SK-N-SH (cell line): ENCODE measurements around the gene TSGA10IP. TPM values are rescaled to one million over a fixed set of nuclear protein-coding genes. Genes with fewer than 3 reads are reported as not detected.

ENCODE experiments used
- CTCF ChIA-PET: fragments of 300-600, 350-600 bp; formaldehyde crosslinking; extraction: SDS; loops from one replicate; lab custom pipeline; 2021; lab: Yijun Ruan, JAX
- POLR2A ChIA-PET: fragments of 350-600 bp; sonication (Branson Sonifier 250); formaldehyde crosslinking; extraction: SDS; loops from one replicate; lab custom pipeline; 2020; ENCODE audit warnings: antibody characterized with exemption, inconsistent platforms; lab: Yijun Ruan, JAX
- DNase-seq: peaks from one replicate; pipeline ENCODE4 v3.0.0; 2012
- H2AFZ ChIP-seq: fragments of 200-600 bp; sonication (generic); 2 replicates; pipeline ENCODE4 v1.8.1; 2016; ENCODE audit warnings: antibody characterized with exemption, mild to moderate bottlenecking, low read depth
- H3F3A ChIP-seq: fragments of 200-600 bp; sonication (generic); replicated peaks from 2 replicates; pipeline ENCODE3; 2016; ENCODE audit warnings: antibody characterized with exemption, mild to moderate bottlenecking; ENCODE audit not compliant: insufficient read depth
- H3K27ac ChIP-seq, 2 experiments: fragments of 200-500 bp in 1 of 2; fragments of 200-600 bp in 1 of 2; sonication (Bioruptor generic) in 1 of 2; sonication (generic), shearing (Covaris generic) in 1 of 2; 2 replicates each; pipeline versions ENCODE4 v1.5.1 to v1.6.1; 2014 to 2016; ENCODE audit warnings: low read depth in 2 of 2, inconsistent platforms in 1 of 2, low read length in 1 of 2, mild to moderate bottlenecking in 1 of 2, mixed read lengths in 1 of 2
- H3K27me3 ChIP-seq: fragments of 200-600 bp; sonication (generic), shearing (Covaris generic); 2 replicates; pipeline ENCODE4 v1.6.1; 2016; ENCODE audit warnings: mixed run types; ENCODE audit not compliant: insufficient read depth
- H3K36me3 ChIP-seq, 2 experiments: fragments of 200-500 bp in 1 of 2; fragments of 200-600 bp in 1 of 2; sonication (Bioruptor generic) in 1 of 2; sonication (generic) in 1 of 2; replicated peaks in 1 of 2; 2 replicates each; pipeline versions ENCODE3 to v1.5.1; 2014 to 2016; ENCODE audit warnings: low read length in 1 of 2, mild to moderate bottlenecking in 1 of 2; ENCODE audit not compliant: insufficient read depth in 2 of 2, control insufficient read depth in 1 of 2
- H3K4me1 ChIP-seq, 2 experiments: fragments of 200-500 bp in 1 of 2; fragments of 200-600 bp in 1 of 2; sonication (Bioruptor generic) in 1 of 2; sonication (generic), shearing (Covaris generic) in 1 of 2; 2 replicates each; pipeline versions ENCODE4 v1.5.1 to v1.6.1; 2014 to 2016; ENCODE audit warnings: low read depth in 1 of 2, low read length in 1 of 2, mixed run types in 1 of 2; ENCODE audit not compliant: insufficient read depth in 2 of 2, control insufficient read depth in 1 of 2
- H3K4me2 ChIP-seq: fragments of 200-600 bp; sonication (generic), shearing (Covaris generic); 2 replicates; pipeline ENCODE4 v1.6.1; 2017; ENCODE audit warnings: mixed run types
- H3K4me3 ChIP-seq, 2 experiments: fragments of 200-500 bp in 1 of 2; fragments of 200-600 bp in 1 of 2; sonication (Bioruptor generic) in 1 of 2; sonication (generic), shearing (Covaris generic) in 1 of 2; 2 replicates each; pipeline versions ENCODE4 v1.5.1 to v1.8.1; 2014 to 2016; ENCODE audit warnings: low read depth in 2 of 2, inconsistent platforms in 1 of 2, low read length in 1 of 2, mild to moderate bottlenecking in 1 of 2, mixed read lengths in 1 of 2, moderate library complexity in 1 of 2
- H3K79me2 ChIP-seq: fragments of 200-600 bp; sonication (generic); 2 replicates; pipeline ENCODE4 v1.8.1; 2017; ENCODE audit warnings: mild to moderate bottlenecking; ENCODE audit not compliant: insufficient read depth
- H3K9ac ChIP-seq: fragments of 200-600 bp; sonication (generic); 2 replicates; pipeline ENCODE4 v1.6.1; 2017; ENCODE audit warnings: mixed run types
- H3K9me2 ChIP-seq: fragments of 200-600 bp; sonication (generic); 2 replicates; pipeline ENCODE4 v1.6.1; 2017; ENCODE audit warnings: mixed run types
- H3K9me3 ChIP-seq: fragments of 200-600 bp; sonication (generic); 2 replicates; pipeline ENCODE4 v1.6.1; 2017; ENCODE audit warnings: mixed run types, mild to moderate bottlenecking, moderate library complexity
- H4K20me1 ChIP-seq: fragments of 200-600 bp; sonication (generic); 2 replicates; pipeline ENCODE4 v1.6.1; 2017; ENCODE audit warnings: mild to moderate bottlenecking, mixed run types; ENCODE audit not compliant: insufficient read depth
- CHD2 ChIP-seq: fragments of 150-350 bp; IDR thresholded peaks from 2 replicates; pipeline ENCODE4 v1.6.1; 2018; ENCODE audit warnings: low read length; ENCODE audit not compliant: partially characterized antibody
- FOXM1 ChIP-seq: IDR thresholded peaks from 2 replicates; pipeline ENCODE4 v1.4.0; 2012; ENCODE audit warnings: low read depth, mild to moderate bottlenecking
- JUND ChIP-seq: IDR thresholded peaks from 2 replicates; pipeline ENCODE4 v1.4.0; 2012
- MEF2A ChIP-seq: IDR thresholded peaks from 2 replicates; pipeline ENCODE4 v1.4.0; 2012; ENCODE audit warnings: low read depth, borderline replicate concordance
- MXI1 ChIP-seq: IDR thresholded peaks from 2 replicates; pipeline ENCODE4 v1.6.1; 2012; ENCODE audit warnings: mild to moderate bottlenecking, low read depth, low read length, improper control_type of control experiment
- NFIC ChIP-seq: IDR thresholded peaks from 2 replicates; pipeline ENCODE4 v1.4.0; 2012; ENCODE audit warnings: borderline replicate concordance
- SIN3A ChIP-seq: IDR thresholded peaks from 2 replicates; pipeline ENCODE4 v1.6.1; 2012; ENCODE audit warnings: low read depth, mild to moderate bottlenecking, low read length, moderate library complexity, borderline replicate concordance
- TCF12 ChIP-seq: IDR thresholded peaks from 2 replicates; pipeline ENCODE4 v1.4.0; 2012
- TEAD4 ChIP-seq: IDR thresholded peaks from 2 replicates; pipeline ENCODE4 v1.4.0; 2012; ENCODE audit warnings: mild to moderate bottlenecking, borderline replicate concordance; ENCODE audit not compliant: insufficient read depth
- YY1 ChIP-seq: IDR thresholded peaks from 2 replicates; pipeline ENCODE4 v1.4.0; 2012; ENCODE audit warnings: low read depth, mild to moderate bottlenecking
- WGBS: methylation state at CpG from one replicate; pipeline ENCODE4 v1.1.6; 2017; ENCODE audit warnings: low lambda C conversion rate; 5-methylcytosine and 5-hydroxymethylcytosine counted together
- polyA plus RNA-seq, 3 experiments: library from polyadenylated mRNA; depleted of rRNA; stranded (reverse); fragments of >200 nt; gene quantifications; 2 replicates each; pipeline ENCODE4 v1.2.3, GENCODE V29; 2012
- TF ChIP-seq, protein P1 (sequence below): fragments of 150-350 bp; IDR thresholded peaks from 2 replicates; pipeline ENCODE4 v1.6.1; 2017; ENCODE audit warnings: antibody characterized with exemption, low read length, low read depth, borderline replicate concordance
- TF ChIP-seq, protein P2 (sequence below): fragments of 200-600 bp; sonication (generic); IDR thresholded peaks from 2 replicates; pipeline ENCODE4 v1.6.1; 2017; ENCODE audit warnings: antibody characterized with exemption, mild to moderate bottlenecking, moderate library complexity
- TF ChIP-seq, protein P3 (sequence below): IDR thresholded peaks from 2 replicates; pipeline ENCODE4 v1.4.0; 2012; ENCODE audit warnings: low read depth, borderline replicate concordance
- TF ChIP-seq, protein P4 (sequence below): IDR thresholded peaks from 2 replicates; pipeline ENCODE4 v1.4.0; 2012; ENCODE audit warnings: low read depth
- TF ChIP-seq, protein P5 (sequence below): fragments of 150-350 bp; IDR thresholded peaks from 2 replicates; pipeline ENCODE4 v1.6.1; 2016; ENCODE audit warnings: mild to moderate bottlenecking, low read depth, low read length
- TF ChIP-seq, protein P6 (sequence below): IDR thresholded peaks from 2 replicates; pipeline ENCODE4 v1.4.0; 2012; ENCODE audit warnings: low read depth, borderline replicate concordance

Gene TSGA10IP
- polyA plus RNA-seq, 1 of the 3 experiments (the other 2 are of a cell fraction) = not detected

DNA sequence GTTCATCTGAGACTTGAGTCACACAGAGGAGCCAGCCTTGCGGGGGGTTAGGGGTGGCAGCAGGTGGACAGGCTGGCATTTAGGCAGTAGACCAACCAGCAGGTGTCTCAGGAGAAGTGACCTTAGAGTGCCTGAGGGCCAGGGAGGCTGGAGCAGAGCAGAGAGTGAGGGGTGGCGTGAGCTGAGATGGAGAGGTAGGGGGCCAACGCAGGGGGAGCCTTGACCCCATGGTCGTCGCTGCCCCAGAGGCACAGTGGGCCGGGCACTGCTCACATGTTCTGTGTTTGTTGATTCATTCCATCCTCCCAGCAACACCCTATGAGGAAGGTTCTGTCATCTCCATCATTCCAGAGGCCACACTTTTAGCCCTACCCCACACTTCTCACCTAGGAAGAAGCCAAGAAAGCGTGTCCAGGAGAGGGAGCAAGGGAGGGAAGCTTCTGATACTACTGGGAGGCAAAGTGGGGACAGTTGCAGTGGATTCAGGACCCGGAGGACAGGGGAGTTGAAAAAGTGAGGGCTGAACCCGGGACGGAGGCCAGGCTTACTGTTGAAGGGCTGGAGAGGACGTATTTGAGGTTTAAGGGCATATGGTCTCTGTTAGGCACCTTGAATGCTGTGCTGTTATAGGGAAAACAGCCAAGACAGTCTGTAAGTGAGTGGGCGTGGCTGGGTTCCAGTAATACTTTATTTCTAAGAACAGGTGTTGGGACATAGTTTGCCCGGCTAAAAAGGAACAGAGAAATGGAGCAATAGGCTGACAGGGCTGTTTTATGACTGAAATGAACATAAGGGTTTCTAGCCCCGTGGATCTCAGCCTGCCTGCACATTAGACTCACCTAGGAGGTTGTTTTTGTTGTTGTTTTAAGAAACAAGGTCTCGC is 23.6 kb downstream of the TSGA10IP start:
- TF ChIP-seq TCF12 (no peak), SIN3A (no peak), YY1 (no peak), NFIC (no peak), MXI1 (no peak), CHD2 (no peak), JUND (no peak), FOXM1 (no peak), TEAD4 (no peak), MEF2A (no peak)
- TF ChIP-seq, protein P1, sequence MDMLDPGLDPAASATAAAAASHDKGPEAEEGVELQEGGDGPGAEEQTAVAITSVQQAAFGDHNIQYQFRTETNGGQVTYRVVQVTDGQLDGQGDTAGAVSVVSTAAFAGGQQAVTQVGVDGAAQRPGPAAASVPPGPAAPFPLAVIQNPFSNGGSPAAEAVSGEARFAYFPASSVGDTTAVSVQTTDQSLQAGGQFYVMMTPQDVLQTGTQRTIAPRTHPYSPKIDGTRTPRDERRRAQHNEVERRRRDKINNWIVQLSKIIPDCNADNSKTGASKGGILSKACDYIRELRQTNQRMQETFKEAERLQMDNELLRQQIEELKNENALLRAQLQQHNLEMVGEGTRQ = no peak
- TF ChIP-seq, protein P2, sequence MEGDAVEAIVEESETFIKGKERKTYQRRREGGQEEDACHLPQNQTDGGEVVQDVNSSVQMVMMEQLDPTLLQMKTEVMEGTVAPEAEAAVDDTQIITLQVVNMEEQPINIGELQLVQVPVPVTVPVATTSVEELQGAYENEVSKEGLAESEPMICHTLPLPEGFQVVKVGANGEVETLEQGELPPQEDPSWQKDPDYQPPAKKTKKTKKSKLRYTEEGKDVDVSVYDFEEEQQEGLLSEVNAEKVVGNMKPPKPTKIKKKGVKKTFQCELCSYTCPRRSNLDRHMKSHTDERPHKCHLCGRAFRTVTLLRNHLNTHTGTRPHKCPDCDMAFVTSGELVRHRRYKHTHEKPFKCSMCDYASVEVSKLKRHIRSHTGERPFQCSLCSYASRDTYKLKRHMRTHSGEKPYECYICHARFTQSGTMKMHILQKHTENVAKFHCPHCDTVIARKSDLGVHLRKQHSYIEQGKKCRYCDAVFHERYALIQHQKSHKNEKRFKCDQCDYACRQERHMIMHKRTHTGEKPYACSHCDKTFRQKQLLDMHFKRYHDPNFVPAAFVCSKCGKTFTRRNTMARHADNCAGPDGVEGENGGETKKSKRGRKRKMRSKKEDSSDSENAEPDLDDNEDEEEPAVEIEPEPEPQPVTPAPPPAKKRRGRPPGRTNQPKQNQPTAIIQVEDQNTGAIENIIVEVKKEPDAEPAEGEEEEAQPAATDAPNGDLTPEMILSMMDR = no peak
- TF ChIP-seq, protein P3, sequence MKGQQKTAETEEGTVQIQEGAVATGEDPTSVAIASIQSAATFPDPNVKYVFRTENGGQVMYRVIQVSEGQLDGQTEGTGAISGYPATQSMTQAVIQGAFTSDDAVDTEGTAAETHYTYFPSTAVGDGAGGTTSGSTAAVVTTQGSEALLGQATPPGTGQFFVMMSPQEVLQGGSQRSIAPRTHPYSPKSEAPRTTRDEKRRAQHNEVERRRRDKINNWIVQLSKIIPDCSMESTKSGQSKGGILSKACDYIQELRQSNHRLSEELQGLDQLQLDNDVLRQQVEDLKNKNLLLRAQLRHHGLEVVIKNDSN = no peak
- TF ChIP-seq, protein P4, sequence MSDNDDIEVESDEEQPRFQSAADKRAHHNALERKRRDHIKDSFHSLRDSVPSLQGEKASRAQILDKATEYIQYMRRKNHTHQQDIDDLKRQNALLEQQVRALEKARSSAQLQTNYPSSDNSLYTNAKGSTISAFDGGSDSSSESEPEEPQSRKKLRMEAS = no peak
- TF ChIP-seq, protein P5, sequence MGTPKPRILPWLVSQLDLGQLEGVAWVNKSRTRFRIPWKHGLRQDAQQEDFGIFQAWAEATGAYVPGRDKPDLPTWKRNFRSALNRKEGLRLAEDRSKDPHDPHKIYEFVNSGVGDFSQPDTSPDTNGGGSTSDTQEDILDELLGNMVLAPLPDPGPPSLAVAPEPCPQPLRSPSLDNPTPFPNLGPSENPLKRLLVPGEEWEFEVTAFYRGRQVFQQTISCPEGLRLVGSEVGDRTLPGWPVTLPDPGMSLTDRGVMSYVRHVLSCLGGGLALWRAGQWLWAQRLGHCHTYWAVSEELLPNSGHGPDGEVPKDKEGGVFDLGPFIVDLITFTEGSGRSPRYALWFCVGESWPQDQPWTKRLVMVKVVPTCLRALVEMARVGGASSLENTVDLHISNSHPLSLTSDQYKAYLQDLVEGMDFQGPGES = no peak
- TF ChIP-seq, protein P6, sequence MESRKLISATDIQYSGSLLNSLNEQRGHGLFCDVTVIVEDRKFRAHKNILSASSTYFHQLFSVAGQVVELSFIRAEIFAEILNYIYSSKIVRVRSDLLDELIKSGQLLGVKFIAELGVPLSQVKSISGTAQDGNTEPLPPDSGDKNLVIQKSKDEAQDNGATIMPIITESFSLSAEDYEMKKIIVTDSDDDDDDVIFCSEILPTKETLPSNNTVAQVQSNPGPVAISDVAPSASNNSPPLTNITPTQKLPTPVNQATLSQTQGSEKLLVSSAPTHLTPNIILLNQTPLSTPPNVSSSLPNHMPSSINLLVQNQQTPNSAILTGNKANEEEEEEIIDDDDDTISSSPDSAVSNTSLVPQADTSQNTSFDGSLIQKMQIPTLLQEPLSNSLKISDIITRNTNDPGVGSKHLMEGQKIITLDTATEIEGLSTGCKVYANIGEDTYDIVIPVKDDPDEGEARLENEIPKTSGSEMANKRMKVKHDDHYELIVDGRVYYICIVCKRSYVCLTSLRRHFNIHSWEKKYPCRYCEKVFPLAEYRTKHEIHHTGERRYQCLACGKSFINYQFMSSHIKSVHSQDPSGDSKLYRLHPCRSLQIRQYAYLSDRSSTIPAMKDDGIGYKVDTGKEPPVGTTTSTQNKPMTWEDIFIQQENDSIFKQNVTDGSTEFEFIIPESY = no peak
- Histone ChIP-seq H3K79me2 (peaks cover 27% of the 10 kb centered on the region), H3K36me3 (peaks cover 50 to 61% of the 10 kb centered on the region in 2 experiments), H3K4me3 (no peak overlapping the region), H3K4me2 (no peak overlapping the region), H3F3A (peaks cover 9% of the 10 kb centered on the region), H3K9me3 (no peaks in the 10 kb centered on the region), H3K9me2 (no peaks in the 10 kb centered on the region), H3K27me3 (no peaks in the 10 kb centered on the region), H3K27ac (no peak overlapping the region), H3K4me1 (0 out of 4 replicates have a peak, but pooled peaks cover 0 to under 1% of the 10 kb centered on the region in 2 experiments), H3K9ac (no peak overlapping the region), H2AFZ (no peak overlapping the region), H4K20me1 (0 out of 2 replicates have a peak, but pooled peaks cover 5% of the 10 kb centered on the region)
- POLR2A ChIA-PET = no interaction called here
- CTCF ChIA-PET = interaction anchor here (1.3 to 2.2 kb wide), 2 partner anchors 84 to 85 kb away, joined by 4 to 8 read pairs; no protein-coding TSS in a partner anchor
- DNase-seq = no peak
- 89% methylated on average over 13 of the region's 15 CpGs for WGBS
